HepG2 (cell line): Measurements from ENCODE around the gene SCYGR8. TPM values are rescaled to one million over a fixed set of nuclear protein-coding genes. Genes with fewer than 3 reads are reported as not detected.

Experiments
- ARNTL ChIP-seq: sonication (generic); formaldehyde crosslinking; IDR thresholded peaks from 2 replicates; pipeline ENCODE4 v1.4.0; 2020; ENCODE audit warnings: mild to moderate bottlenecking, missing genetic modification reagents
- BHLHE40 ChIP-seq: IDR thresholded peaks from 2 replicates; pipeline ENCODE4 v1.6.1; 2011; ENCODE audit warnings: low read length, improper control_type of control experiment
- FOSL2 ChIP-seq: sonication (generic); formaldehyde crosslinking; IDR thresholded peaks from 2 replicates; pipeline ENCODE4 v1.4.0; 2020; ENCODE audit warnings: missing genetic modification reagents
- GATAD2A ChIP-seq: IDR thresholded peaks from 2 replicates; pipeline ENCODE4 v1.6.1; 2016
- IRF2 ChIP-seq: IDR thresholded peaks from 2 replicates; pipeline ENCODE4 v1.6.1; 2018; ENCODE audit warnings: missing genetic modification reagents, missing compliant biosample characterization
- KMT2B ChIP-seq: IDR thresholded peaks from 2 replicates; pipeline ENCODE4 v1.6.1; 2016; ENCODE audit warnings: missing genetic modification reagents, missing compliant biosample characterization
- LCORL ChIP-seq, 2 experiments: fragments of 450-650 bp in 1 of 2; sonication (generic) in 1 of 2; formaldehyde crosslinking in 1 of 2; IDR thresholded peaks; 2 replicates each; pipeline versions ENCODE4 v1.5.0 to v1.6.1; 2017 to 2020; ENCODE audit warnings: antibody characterized with exemption in 1 of 2, missing genetic modification reagents in 1 of 2
- MTA3 ChIP-seq: sonication (generic); formaldehyde crosslinking; IDR thresholded peaks from 2 replicates; pipeline ENCODE4 v1.4.0; 2020; ENCODE audit warnings: missing genetic modification reagents
- MTERF4 ChIP-seq: sonication (generic); formaldehyde crosslinking; IDR thresholded peaks from 2 replicates; pipeline ENCODE4 v1.8.0; 2023; ENCODE audit warnings: mild to moderate bottlenecking, missing genetic modification reagents
- MXI1 ChIP-seq: IDR thresholded peaks from 3 replicates; pipeline ENCODE4 v1.6.1; 2012; ENCODE audit warnings: low read depth, low read length, inconsistent platforms, borderline replicate concordance
- PHF20 ChIP-seq: sonication (generic); formaldehyde crosslinking; IDR thresholded peaks from 2 replicates; pipeline ENCODE4 v1.5.0; 2020; ENCODE audit warnings: mild to moderate bottlenecking, missing genetic modification reagents
- REPIN1 ChIP-seq: sonication (generic); formaldehyde crosslinking; IDR thresholded peaks from 2 replicates; pipeline ENCODE4 v1.8.0; 2022; ENCODE audit warnings: missing genetic modification reagents, low read depth, mild to moderate bottlenecking, borderline replicate concordance
- SOX5 ChIP-seq: IDR thresholded peaks from 2 replicates; pipeline ENCODE4 v1.6.1; 2016; ENCODE audit warnings: borderline replicate concordance
- SOX6 ChIP-seq, 2 experiments: fragments of 450-650 bp in 1 of 2; sonication (generic) in 1 of 2; formaldehyde crosslinking in 1 of 2; IDR thresholded peaks; 2 replicates each; pipeline versions ENCODE4 v1.4.0 to v1.6.1; 2017 to 2020; ENCODE audit warnings: antibody characterized with exemption in 1 of 2, mild to moderate bottlenecking in 1 of 2, missing genetic modification reagents in 1 of 2
- STAT5B ChIP-seq: sonication (generic); formaldehyde crosslinking; IDR thresholded peaks from 2 replicates; pipeline ENCODE4 v1.4.0; 2020; ENCODE audit warnings: missing genetic modification reagents
- YEATS2 ChIP-seq: sonication (generic); formaldehyde crosslinking; IDR thresholded peaks from 2 replicates; pipeline ENCODE4 v1.4.0; 2020; ENCODE audit warnings: missing genetic modification reagents, borderline replicate concordance
- ZBTB38 ChIP-seq: sonication (generic); formaldehyde crosslinking; IDR thresholded peaks from 2 replicates; pipeline ENCODE4 v1.5.1; 2020; ENCODE audit warnings: mild to moderate bottlenecking, missing genetic modification reagents
- ZBTB7B ChIP-seq: sonication (generic); formaldehyde crosslinking; IDR thresholded peaks from 2 replicates; pipeline ENCODE4 v1.4.0; 2020; ENCODE audit warnings: missing genetic modification reagents
- ZFP62 ChIP-seq: sonication (generic); formaldehyde crosslinking; IDR thresholded peaks from 2 replicates; pipeline ENCODE4 v1.4.0; 2020; ENCODE audit warnings: missing genetic modification reagents
- ZNF274 ChIP-seq: sonication (generic); formaldehyde crosslinking; IDR thresholded peaks from 2 replicates; pipeline ENCODE4 v1.5.1; 2020; ENCODE audit warnings: mild to moderate bottlenecking, missing genetic modification reagents
- ZNF441 ChIP-seq: sonication (generic); formaldehyde crosslinking; IDR thresholded peaks from 2 replicates; pipeline ENCODE4 v1.7.0; 2021; ENCODE audit warnings: missing genetic modification reagents, borderline replicate concordance
- ZNF556 ChIP-seq: sonication (generic); formaldehyde crosslinking; IDR thresholded peaks from 2 replicates; pipeline ENCODE4 v1.4.0; 2020; ENCODE audit warnings: mild to moderate bottlenecking, missing genetic modification reagents, borderline replicate concordance
- ZNF766 ChIP-seq: sonication (generic); formaldehyde crosslinking; IDR thresholded peaks from 2 replicates; pipeline ENCODE4 v1.5.0; 2020; ENCODE audit warnings: missing genetic modification reagents, borderline replicate concordance
- ZNF772 ChIP-seq: sonication (generic); formaldehyde crosslinking; IDR thresholded peaks from 2 replicates; pipeline ENCODE4 v1.5.0; 2020; ENCODE audit warnings: mild to moderate bottlenecking, missing genetic modification reagents
- ZSCAN30 ChIP-seq: sonication (generic); formaldehyde crosslinking; IDR thresholded peaks from 2 replicates; pipeline ENCODE4 v1.5.0; 2020; ENCODE audit warnings: mild to moderate bottlenecking, missing genetic modification reagents
- ZUFSP ChIP-seq: sonication (generic); formaldehyde crosslinking; IDR thresholded peaks from 2 replicates; pipeline ENCODE4 v1.9.0; 2021; ENCODE audit warnings: missing genetic modification reagents, mild to moderate bottlenecking, borderline replicate concordance
- polyA plus RNA-seq, 8 experiments: library from polyadenylated mRNA; depleted of rRNA in 3 of 8; stranded (reverse) in 7 of 8; unstranded in 1 of 8; fragments of >200 nt; fragmentation: Illumina TruSeq in 4 of 8; extraction: Trizol in 4 of 8; gene quantifications; 2 replicates each; pipeline versions ENCODE4 v1.2.1 to v1.2.3, GENCODE V29; 2011 to 2016; ENCODE audit warnings: low read depth in 4 of 8, missing spikeins in 1 of 8, mixed read lengths in 1 of 8; ENCODE audit not compliant: insufficient read depth in 1 of 8
- total RNA-seq, 5 experiments: library from RNA; depleted of rRNA; stranded (reverse); fragments of >200 nt; fragmentation: Illumina TruSeq; extraction: Trizol; gene quantifications; 2 replicates each; pipeline ENCODE4 v1.2.3, GENCODE V29; 2016; ENCODE audit warnings: low read depth in 1 of 5
- TF ChIP-seq, protein P1 (sequence below): IDR thresholded peaks from 2 replicates; pipeline ENCODE4 v1.6.1; 2016; ENCODE audit warnings: missing compliant biosample characterization, missing genetic modification reagents, borderline replicate concordance
- TF ChIP-seq, protein P2 (sequence below): sonication (generic); IDR thresholded peaks from 2 replicates; pipeline ENCODE4 v1.6.1; 2016; ENCODE audit warnings: low read depth, borderline replicate concordance

The SCYGR8 gene
- total and polyA plus RNA-seq, 2 of the 13 experiments (the other 11 are each of a cell fraction or from before 2014, with no cell fraction given), result not detected

DNA sequence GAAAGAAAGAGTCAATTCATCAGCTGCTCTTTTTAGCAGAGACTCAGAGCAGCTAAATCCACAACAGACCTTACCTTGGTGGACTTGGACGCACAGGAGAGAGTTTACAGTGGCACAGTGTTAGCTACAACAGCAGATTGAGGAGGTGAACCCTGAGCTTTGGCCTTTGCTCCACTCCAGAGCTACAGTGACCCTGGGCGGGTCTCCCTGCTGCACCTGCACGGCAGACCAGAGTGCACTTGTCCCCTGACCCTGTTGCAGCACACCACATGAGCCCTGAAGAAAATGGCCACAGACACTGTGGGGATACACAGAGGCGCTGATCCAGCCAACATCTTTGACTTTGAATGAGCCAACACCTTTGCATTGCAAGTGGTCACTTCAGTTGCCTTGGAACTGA is 38.8 kb upstream of the SCYGR8 start (continued):
- TF ChIP-seq SOX6 (IDR thresholded peaks at IDR 0.05) (no peak), SOX6 (CRISPR knock-in tag; IDR thresholded peaks at IDR 0.05) (peak; percentile 68), ZNF274 (CRISPR knock-in tag) (0 out of 2 replicates have a peak, but pooled peaks have one; percentile 38), ZNF772 (CRISPR knock-in tag) (0 out of 2 replicates have a peak, but pooled peaks have one; percentile 58), ZNF441 (0 out of 2 replicates have a peak, but pooled peaks have one; percentile 65), ZUFSP (CRISPR knock-in tag) (0 out of 2 replicates have a peak, but pooled peaks have one; percentile 15), GATAD2A (CRISPR knock-in tag) (peak; percentile 45; the same call in 1 of the 2 replicates), MXI1 (no peak), MTA3 (no peak), ZBTB38 (CRISPR knock-in tag) (peak; percentile 72; the same call in 1 of the 2 replicates), ZBTB7B (CRISPR knock-in tag) (0 out of 2 replicates have a peak, but pooled peaks have one; percentile 33), ZNF556 (CRISPR knock-in tag) (peak; percentile 89; the same call in 1 of the 2 replicates), ZSCAN30 (CRISPR knock-in tag) (no peak), ZNF766 (CRISPR knock-in tag) (no peak), LCORL (IDR thresholded peaks at IDR 0.05) (no peak), LCORL (CRISPR knock-in tag; IDR thresholded peaks at IDR 0.05) (peak; percentile 84), ZFP62 (CRISPR knock-in tag) (no peak), IRF2 (CRISPR knock-in tag) (peak; percentile 51; the same call in 1 of the 2 replicates), REPIN1 (peak; percentile 79), ARNTL (CRISPR knock-in tag) (peak; percentile 64), YEATS2 (0 out of 2 replicates have a peak, but pooled peaks have one; percentile 17), BHLHE40 (no peak), KMT2B (CRISPR knock-in tag) (no peak), STAT5B (CRISPR knock-in tag) (no peak), FOSL2 (CRISPR knock-in tag) (peak; percentile 17; the same call in 1 of the 2 replicates), PHF20 (peak; percentile 56; the same call in 1 of the 2 replicates), SOX5 (peak; percentile 69), MTERF4 (no peak)
- TF ChIP-seq, protein P1, sequence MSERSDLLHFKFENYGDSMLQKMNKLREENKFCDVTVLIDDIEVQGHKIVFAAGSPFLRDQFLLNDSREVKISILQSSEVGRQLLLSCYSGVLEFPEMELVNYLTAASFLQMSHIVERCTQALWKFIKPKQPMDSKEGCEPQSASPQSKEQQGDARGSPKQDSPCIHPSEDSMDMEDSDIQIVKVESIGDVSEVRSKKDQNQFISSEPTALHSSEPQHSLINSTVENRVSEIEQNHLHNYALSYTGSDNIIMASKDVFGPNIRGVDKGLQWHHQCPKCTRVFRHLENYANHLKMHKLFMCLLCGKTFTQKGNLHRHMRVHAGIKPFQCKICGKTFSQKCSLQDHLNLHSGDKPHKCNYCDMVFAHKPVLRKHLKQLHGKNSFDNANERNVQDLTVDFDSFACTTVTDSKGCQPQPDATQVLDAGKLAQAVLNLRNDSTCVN (CRISPR knock-in tag), result peak; percentile 47; the same call in 1 of the 2 replicates
- TF ChIP-seq, protein P2, sequence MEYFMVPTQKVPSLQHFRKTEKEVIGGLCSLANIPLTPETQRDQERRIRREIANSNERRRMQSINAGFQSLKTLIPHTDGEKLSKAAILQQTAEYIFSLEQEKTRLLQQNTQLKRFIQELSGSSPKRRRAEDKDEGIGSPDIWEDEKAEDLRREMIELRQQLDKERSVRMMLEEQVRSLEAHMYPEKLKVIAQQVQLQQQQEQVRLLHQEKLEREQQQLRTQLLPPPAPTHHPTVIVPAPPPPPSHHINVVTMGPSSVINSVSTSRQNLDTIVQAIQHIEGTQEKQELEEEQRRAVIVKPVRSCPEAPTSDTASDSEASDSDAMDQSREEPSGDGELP, result peak; percentile 52; the same call in 1 of the 2 replicates
